Gastroesophageal sphincter (tissue), 4 donors: ENCODE results near the gene ATP2B2. TPM values are rescaled to one million over a fixed set of nuclear protein-coding genes. Genes with fewer than 3 reads are reported as not detected.

Source experiments
- ATAC-seq: fragments of 150-250 bp; one replicate; pipeline ENCODE4 v1.9.1; 2016; ENCODE audit warnings: mild to moderate bottlenecking, moderate library complexity
- H3K27ac ChIP-seq, 4 donors: fragments of 200-600 bp; sonication (generic) in 3 of 4; 1 replicate in 3 of 4; 2 replicates in 1 of 4; pipeline ENCODE4 v1.5.1; 2016 to 2019
- H3K27me3 ChIP-seq: fragments of 200-600 bp; sonication (generic); one replicate; pipeline ENCODE4 v1.5.1; 2019
- H3K36me3 ChIP-seq, 2 donors: fragments of 200-600 bp; sonication (generic); one replicate each; pipeline ENCODE4 v1.5.1; 2019; ENCODE audit warnings: control low read depth in 1 of 2
- H3K4me1 ChIP-seq, 3 donors: fragments of 200-600 bp; sonication (generic); 1 replicate in 2 of 3; 2 replicates in 1 of 3; pipeline ENCODE4 v1.5.1; 2016 to 2019; ENCODE audit warnings: control low read depth in 2 of 3
- H3K4me3 ChIP-seq, 2 donors: fragments of 200-600 bp; sonication (generic); one replicate each; pipeline ENCODE4 v1.5.1; 2019; ENCODE audit warnings: mild to moderate bottlenecking in 1 of 2, moderate library complexity in 1 of 2
- H3K9me3 ChIP-seq, 3 donors: fragments of 200-600 bp; sonication (generic); one replicate each; pipeline ENCODE4 v1.5.1; 2017 to 2019; ENCODE audit warnings: control low read depth in 2 of 3
- CTCF ChIP-seq, 4 experiments: fragments of 200-600 bp in 2 of 4; fragments of 450-650 bp in 2 of 4; sonication (generic) in 1 of 4; IDR thresholded peaks; one replicate each; pipeline ENCODE4 v1.5.1; 2017 to 2019; ENCODE audit warnings: antibody characterized with exemption in 4 of 4, mild to moderate bottlenecking in 2 of 4, moderate library complexity in 2 of 4
- EP300 ChIP-seq: sonication (generic); formaldehyde crosslinking; IDR thresholded peaks from one replicate; pipeline ENCODE4 v1.6.1; 2017; ENCODE audit warnings: antibody characterized with exemption, mild to moderate bottlenecking
- POLR2A ChIP-seq, 2 donors: fragments of 450-650 bp; IDR thresholded peaks; one replicate each; pipeline ENCODE4 v1.6.1; 2017; ENCODE audit warnings: antibody characterized with exemption in 2 of 2, mild to moderate bottlenecking in 2 of 2, moderate library complexity in 1 of 2
- POLR2AphosphoS5 ChIP-seq: sonication (generic); formaldehyde crosslinking; IDR thresholded peaks from one replicate; pipeline ENCODE4 v1.6.1; 2017; ENCODE audit warnings: antibody characterized with exemption
- WGBS, 2 donors: methylation state at CpG; one replicate each; pipeline ENCODE4 v1.1.5; 2018; ENCODE audit warnings: low coverage in 1 of 2; 5-methylcytosine and 5-hydroxymethylcytosine counted together
- total RNA-seq, 4 donors: library from RNA; depleted of rRNA; stranded (reverse); fragments of >200 nt; gene quantifications; one replicate each; pipeline ENCODE4 v1.1.0, GENCODE V29; 2016

The ATP2B2 gene
- total RNA-seq, 4 donors from 2014 or later = 0.13 to 0.30 (median 0.27) TPM; not detected in 1

DNA sequence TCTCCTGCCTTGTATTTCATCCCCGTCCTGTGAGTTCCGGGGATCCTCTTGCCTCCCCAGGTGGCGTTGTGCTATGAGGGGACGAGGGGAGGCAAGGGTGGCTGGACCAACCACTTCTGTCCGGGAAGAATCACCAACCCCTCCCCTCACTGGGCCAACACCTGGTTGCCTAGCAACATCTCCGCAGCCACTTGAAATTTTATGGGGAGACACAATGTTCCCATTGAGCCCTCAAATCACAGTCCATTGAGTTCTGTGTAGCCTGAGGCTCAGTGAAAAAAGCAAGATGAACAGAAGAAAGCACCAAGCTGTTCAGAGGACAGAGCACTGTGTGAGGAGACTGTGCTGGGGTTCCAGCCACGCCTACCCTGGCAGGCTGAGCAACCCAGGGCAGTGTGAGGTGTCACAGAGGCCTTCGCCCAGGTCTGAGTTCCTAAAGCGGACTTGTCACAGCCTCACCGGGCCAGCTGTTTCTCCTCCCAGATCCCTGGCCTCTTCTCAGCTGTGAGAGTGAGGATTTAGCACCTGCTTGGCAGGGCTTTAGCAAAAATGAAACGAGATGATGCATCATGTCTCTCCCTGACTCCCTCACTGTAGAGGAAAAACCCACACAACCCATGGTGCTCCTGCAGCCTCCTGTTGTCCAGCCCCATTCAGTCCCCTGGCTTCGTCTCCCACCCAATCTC, 76.8 kb downstream of the ATP2B2 start:
- no peak for ATAC-seq
- Histone ChIP-seq H3K4me3 (no peak overlapping the region), H3K27ac (no peak overlapping the region), H3K9me3 (no peaks in the 10 kb centered on the region), H3K36me3 (no peaks in the 10 kb centered on the region), H3K4me1 (no peaks in the 10 kb centered on the region), H3K27me3 (peaks cover 13% of the 10 kb centered on the region)
- 32 to 37% methylated on average over 3 to 4 of the region's 12 CpGs for WGBS, 2 donors
- TF ChIP-seq EP300 = no peak
- no peak for TF ChIP-seq POLR2AphosphoS5
- TF ChIP-seq CTCF (IDR thresholded peaks at IDR 0.05) = no peak

GRCh38 chr3:10426346-10427220, 78.8 kb downstream of the ATP2B2 start:
- peaks cover 30% of the 10 kb centered on the region for H3K27me3 ChIP-seq
- no peaks in the 10 kb centered on the region for H3K36me3 ChIP-seq
- 73 to 80% methylated on average over 6 to 12 of the region's 15 CpGs for WGBS, 2 donors
- no peak for ATAC-seq
- no peak overlapping the region for H3K4me3 ChIP-seq
- no peaks in the 10 kb centered on the region for H3K9me3 ChIP-seq
- no peaks in the 10 kb centered on the region for H3K4me1 ChIP-seq
- H3K27ac ChIP-seq = no peak overlapping the region
- no peak for TF ChIP-seq POLR2A (IDR thresholded peaks at IDR 0.05)
- TF ChIP-seq POLR2AphosphoS5 = no peak
- no peak for TF ChIP-seq CTCF (IDR thresholded peaks at IDR 0.05)
- TF ChIP-seq EP300 = no peak

DNA sequence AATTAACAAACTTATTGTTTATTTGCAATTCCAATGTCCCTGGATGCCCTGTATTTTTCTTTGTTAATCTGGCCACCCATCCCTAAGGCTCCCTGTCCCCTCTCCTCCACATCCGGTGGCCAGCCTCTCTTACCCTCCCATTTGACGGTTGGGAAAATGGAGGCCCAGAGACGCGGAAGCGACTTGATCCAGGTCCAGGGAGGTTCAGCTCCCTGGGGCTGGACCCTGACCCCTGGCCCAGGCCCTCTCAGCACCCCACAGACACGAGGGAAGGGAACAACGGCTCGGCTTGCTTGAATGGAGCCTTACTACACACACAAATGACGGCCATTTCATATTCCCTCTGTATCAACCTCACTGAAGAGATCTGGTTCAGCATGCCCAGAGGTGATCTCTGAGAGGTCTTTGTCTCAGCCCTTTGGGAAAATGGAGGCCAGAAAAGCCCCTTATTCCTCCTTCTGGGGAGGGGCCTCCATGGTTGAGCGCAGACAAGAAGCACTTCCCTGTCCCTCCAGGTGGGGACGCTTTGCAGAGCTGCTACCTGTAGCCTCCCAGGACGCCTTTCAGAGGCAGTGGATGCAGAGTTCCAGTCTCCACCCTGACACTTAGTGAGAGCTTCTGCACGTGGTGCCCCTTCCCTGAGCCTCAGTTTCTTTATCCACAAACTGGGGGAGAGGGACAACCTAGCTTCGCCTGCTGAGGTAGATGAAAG, 82.1 kb downstream of the ATP2B2 start:
- peaks cover 35% of the 10 kb centered on the region for H3K27me3 ChIP-seq
- no peak overlapping the region for H3K4me3 ChIP-seq
- 94% methylated on average over 2 of the region's 14 CpGs; no CpG with 5 or more reads in 1 of the 2 donors for WGBS, 2 donors
- no peak for ATAC-seq
- H3K27ac ChIP-seq = no peak overlapping the region
- TF ChIP-seq EP300 (no peak), CTCF (IDR thresholded peaks at IDR 0.05) (no peak), POLR2AphosphoS5 (no peak), POLR2A (IDR thresholded peaks at IDR 0.05) (no peak)
- no peaks in the 10 kb centered on the region for H3K36me3 ChIP-seq
- no peaks in the 10 kb centered on the region for H3K4me1 ChIP-seq
- H3K9me3 ChIP-seq = no peaks in the 10 kb centered on the region

DNA sequence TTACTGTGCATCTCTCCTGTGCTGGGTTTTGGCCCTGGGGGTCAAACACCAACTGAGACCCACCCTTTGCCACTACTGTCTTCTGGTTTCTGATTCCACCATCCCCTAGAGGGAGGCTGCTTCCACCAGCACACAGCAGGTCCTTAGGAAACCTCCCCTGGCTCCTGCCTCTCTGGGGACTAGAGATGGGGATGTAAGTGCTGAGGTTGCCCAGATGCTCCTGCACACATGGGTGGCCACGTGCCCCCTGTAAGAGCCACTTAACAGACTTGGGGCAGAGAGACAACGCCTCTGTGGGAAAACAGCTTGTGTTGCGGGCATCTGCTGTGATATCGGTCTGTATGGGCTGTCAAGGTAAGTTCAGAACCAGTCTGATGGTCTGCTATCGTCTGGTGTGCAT, 83.4 kb downstream of the ATP2B2 start:
- no peaks in the 10 kb centered on the region for H3K9me3 ChIP-seq
- peaks cover 41% of the 10 kb centered on the region for H3K27me3 ChIP-seq
- no peak overlapping the region for H3K27ac ChIP-seq
- TF ChIP-seq POLR2A (IDR thresholded peaks at IDR 0.05) (no peak), POLR2AphosphoS5 (no peak), EP300 (no peak), CTCF (IDR thresholded peaks at IDR 0.05) (no peak)
- no peaks in the 10 kb centered on the region for H3K4me1 ChIP-seq
- WGBS, 2 donors = 86% methylated on average over 1 of the region's 5 CpGs; no CpG with 5 or more reads in 1 of the 2 donors
- no peaks in the 10 kb centered on the region for H3K36me3 ChIP-seq
- ATAC-seq = no peak
- no peak overlapping the region for H3K4me3 ChIP-seq
